Measurements from ENCODE around the gene ANTXR1. TPM values are rescaled to one million over a fixed set of nuclear protein-coding genes. Genes with fewer than 3 reads are reported as not detected.

The ANTXR1 gene
- polyA plus RNA-seq, 1 donor (not counting 4 experiments of a cell fraction or from before 2014, with no cell fraction given): 20.4 TPM

DNA sequence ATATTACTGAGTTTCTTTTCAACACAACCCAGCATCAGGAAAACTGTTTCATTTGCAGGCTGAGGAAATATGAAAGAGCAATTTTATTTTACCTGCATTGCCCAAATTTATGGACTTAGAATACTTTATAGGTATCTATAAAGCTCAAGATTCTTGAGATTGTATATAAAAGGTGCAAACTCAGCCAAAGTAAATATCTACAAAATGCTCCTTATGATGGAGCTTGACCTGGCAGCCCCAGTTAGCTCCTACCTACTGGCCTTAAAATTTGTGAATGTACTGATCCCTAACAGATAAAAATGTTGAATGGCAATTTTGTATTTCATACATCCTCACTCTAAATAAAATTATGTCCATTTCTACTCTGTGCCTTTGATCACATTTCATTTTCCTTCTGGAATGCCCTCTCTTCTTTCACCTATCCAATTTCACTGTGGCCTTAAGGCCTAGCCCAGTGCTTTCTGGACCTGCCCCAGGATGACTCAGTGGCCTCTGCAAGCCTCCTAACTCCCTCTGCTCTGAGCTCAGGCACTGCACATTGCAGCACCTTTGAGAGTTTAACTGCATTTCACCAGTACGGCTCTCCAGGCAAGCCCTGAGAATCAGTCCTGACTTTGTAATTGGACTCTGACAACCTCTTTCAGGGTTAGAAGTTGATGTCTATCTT lies 125.9 kb downstream of the ANTXR1 start:
- Histone ChIP-seq H3K9me1 (ENCODE audit: control insufficient read depth, extremely low read depth, insufficient read depth, low read length) (no peaks in the 10 kb centered on the region), H3K27ac (ENCODE audit: control insufficient read depth, insufficient read depth, low read length) (peak overlapping the region; percentile 45), H3K4me2 (ENCODE audit: control insufficient read depth, extremely low read depth, insufficient read depth, low read depth, low read length) (peak overlapping the region; percentile 77), H3K79me2 (ENCODE audit: control insufficient read depth, insufficient read depth, low read length) (no peaks in the 10 kb centered on the region), H3K4me3 (ENCODE audit: control insufficient read depth in 2 of 3, extremely low read depth in 1 of 3, insufficient read depth in 2 of 3, low read depth in 1 of 3, low read length in 3 of 3) (peak overlapping the region in 2 of 3 experiments; percentile 11 to 26), H3K9me3 (ENCODE audit: control insufficient read depth, low read depth, low read length) (no peaks in the 10 kb centered on the region), H3K27me3 (ENCODE audit: control insufficient read depth, extremely low read depth, insufficient read depth, low read length) (no peaks in the 10 kb centered on the region), H2AFZ (ENCODE audit: control insufficient read depth, low read length) (no peak overlapping the region), H4K20me1 (ENCODE audit: control insufficient read depth, extremely low read depth, insufficient read depth, low read length) (no peaks in the 10 kb centered on the region), H3K36me3 (ENCODE audit: control insufficient read depth in 2 of 2, extremely low read depth in 1 of 2, insufficient read depth in 2 of 2, low read length in 2 of 2) (no peaks in the 10 kb centered on the region), H3K4me1 (ENCODE audit: control insufficient read depth, extremely low read depth, insufficient read depth, low read length) (peaks cover 32% of the 10 kb centered on the region), H3K9ac (ENCODE audit: control insufficient read depth, extremely low read depth, insufficient read depth, low read length) (no peak overlapping the region)
- no peak for TF ChIP-seq EZH2 (IDR thresholded peaks at IDR 0.05; ENCODE audit: low read length)
- TF ChIP-seq, protein P1, sequence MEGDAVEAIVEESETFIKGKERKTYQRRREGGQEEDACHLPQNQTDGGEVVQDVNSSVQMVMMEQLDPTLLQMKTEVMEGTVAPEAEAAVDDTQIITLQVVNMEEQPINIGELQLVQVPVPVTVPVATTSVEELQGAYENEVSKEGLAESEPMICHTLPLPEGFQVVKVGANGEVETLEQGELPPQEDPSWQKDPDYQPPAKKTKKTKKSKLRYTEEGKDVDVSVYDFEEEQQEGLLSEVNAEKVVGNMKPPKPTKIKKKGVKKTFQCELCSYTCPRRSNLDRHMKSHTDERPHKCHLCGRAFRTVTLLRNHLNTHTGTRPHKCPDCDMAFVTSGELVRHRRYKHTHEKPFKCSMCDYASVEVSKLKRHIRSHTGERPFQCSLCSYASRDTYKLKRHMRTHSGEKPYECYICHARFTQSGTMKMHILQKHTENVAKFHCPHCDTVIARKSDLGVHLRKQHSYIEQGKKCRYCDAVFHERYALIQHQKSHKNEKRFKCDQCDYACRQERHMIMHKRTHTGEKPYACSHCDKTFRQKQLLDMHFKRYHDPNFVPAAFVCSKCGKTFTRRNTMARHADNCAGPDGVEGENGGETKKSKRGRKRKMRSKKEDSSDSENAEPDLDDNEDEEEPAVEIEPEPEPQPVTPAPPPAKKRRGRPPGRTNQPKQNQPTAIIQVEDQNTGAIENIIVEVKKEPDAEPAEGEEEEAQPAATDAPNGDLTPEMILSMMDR (optimal IDR thresholded peaks at IDR 0.05 in 1 of 3, IDR thresholded peaks at IDR 0.05 in 1 of 3, conservative IDR thresholded peaks at IDR 0.05 in 1 of 3; ENCODE audit: extremely low read depth in 1 of 3, insufficient read depth in 2 of 3, low read length in 3 of 3): no peak
- FAIRE-seq (peak; percentile 96), DNase-seq (ENCODE audit: low read depth, low spot score) (peak; percentile 33)
- dilution Hi-C loops (cut with MboI; ENCODE audit: extremely low pct_ligation_motif_present, low sequenced_read_pairs): no loop called here

DNA sequence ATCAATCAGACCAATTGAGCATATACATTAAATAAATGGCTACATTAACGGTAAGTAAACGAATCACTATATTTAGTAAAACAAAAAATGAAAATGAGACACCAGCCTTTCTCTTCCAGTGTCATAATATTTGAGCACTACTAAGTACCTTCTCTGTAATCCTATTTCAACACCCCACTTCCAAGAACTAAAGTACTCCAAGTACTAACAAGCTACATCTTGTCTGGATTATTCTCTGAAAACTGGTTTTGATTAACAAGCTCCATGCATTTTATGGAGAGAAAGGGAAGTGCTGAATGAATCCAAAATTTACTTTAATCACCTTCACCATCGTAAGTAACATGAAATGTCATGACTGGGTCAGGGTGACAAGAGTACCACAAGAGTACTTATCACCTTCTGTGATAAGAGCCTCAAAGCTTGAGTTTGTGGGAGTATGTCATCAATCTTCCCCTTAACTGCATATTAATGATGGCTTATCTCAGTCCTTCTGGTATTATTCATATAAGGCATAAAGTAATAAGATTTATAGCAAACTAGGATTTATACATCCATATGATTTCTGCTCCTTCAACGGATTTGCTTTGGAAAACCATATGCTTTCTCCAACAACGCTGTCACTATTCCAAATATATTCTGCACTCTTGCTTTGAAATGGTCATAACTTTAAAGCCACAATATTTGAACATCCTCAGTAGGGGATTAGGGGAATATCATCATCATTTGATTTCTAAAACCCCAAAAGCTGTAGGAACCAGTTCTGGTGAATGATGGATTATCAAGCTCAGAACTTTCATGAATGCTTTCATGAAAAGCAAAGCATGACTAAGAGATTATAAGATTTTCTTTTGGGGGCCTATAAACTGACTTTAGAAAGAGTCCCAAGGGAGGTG lies 127.0 kb downstream of the ANTXR1 start:
- FAIRE-seq: peak; percentile 62
- peaks cover 35% of the 10 kb centered on the region for H3K4me1 ChIP-seq (ENCODE audit: control insufficient read depth, extremely low read depth, insufficient read depth, low read length)

More for the DNA sequence above, 127.0 kb downstream of the ANTXR1 start:
- dilution Hi-C loops (cut with MboI; ENCODE audit: extremely low pct_ligation_motif_present, low sequenced_read_pairs): no loop called here
- Histone ChIP-seq H3K4me3 (ENCODE audit: control insufficient read depth in 2 of 3, extremely low read depth in 1 of 3, insufficient read depth in 2 of 3, low read depth in 1 of 3, low read length in 3 of 3) (no peak overlapping the region), H3K9ac (ENCODE audit: control insufficient read depth, extremely low read depth, insufficient read depth, low read length) (no peak overlapping the region), H3K9me1 (ENCODE audit: control insufficient read depth, extremely low read depth, insufficient read depth, low read length) (no peaks in the 10 kb centered on the region), H3K79me2 (ENCODE audit: control insufficient read depth, insufficient read depth, low read length) (no peaks in the 10 kb centered on the region), H3K4me2 (ENCODE audit: control insufficient read depth, extremely low read depth, insufficient read depth, low read depth, low read length) (peak overlapping the region; percentile 77), H3K36me3 (ENCODE audit: control insufficient read depth in 2 of 2, extremely low read depth in 1 of 2, insufficient read depth in 2 of 2, low read length in 2 of 2) (no peaks in the 10 kb centered on the region), H4K20me1 (ENCODE audit: control insufficient read depth, extremely low read depth, insufficient read depth, low read length) (no peaks in the 10 kb centered on the region), H2AFZ (ENCODE audit: control insufficient read depth, low read length) (no peak overlapping the region), H3K27me3 (ENCODE audit: control insufficient read depth, extremely low read depth, insufficient read depth, low read length) (no peaks in the 10 kb centered on the region), H3K27ac (ENCODE audit: control insufficient read depth, insufficient read depth, low read length) (no peak overlapping the region), H3K9me3 (ENCODE audit: control insufficient read depth, low read depth, low read length) (no peaks in the 10 kb centered on the region)
- DNase-seq (ENCODE audit: low read depth, low spot score): no peak
- TF ChIP-seq, protein P1 (optimal IDR thresholded peaks at IDR 0.05 in 1 of 3, IDR thresholded peaks at IDR 0.05 in 1 of 3, conservative IDR thresholded peaks at IDR 0.05 in 1 of 3; ENCODE audit: extremely low read depth in 1 of 3, insufficient read depth in 2 of 3, low read length in 3 of 3): no peak
- no peak for TF ChIP-seq EZH2 (IDR thresholded peaks at IDR 0.05; ENCODE audit: low read length)

All from keratinocyte (primary cell).